Gastrocnemius medialis (tissue), 4 donors: Measurements from ENCODE around the gene GSK3B. TPM values are rescaled to one million over a fixed set of nuclear protein-coding genes. Genes with fewer than 3 reads are reported as not detected.

Experiments
- ATAC-seq, 2 donors: fragments of 150-250 bp; one replicate each; pipeline ENCODE4 v1.9.1; 2016
- DNase-seq, 2 donors: peaks; one replicate each; pipeline ENCODE4 v3.0.0-alpha.2; 2019
- H3K27ac ChIP-seq, 4 donors: fragments of 200-600 bp; sonication (generic); 1 replicate in 1 of 4; 2 replicates in 3 of 4; pipeline ENCODE4 v1.5.1; 2016 to 2018; ENCODE audit warnings: mild to moderate bottlenecking in 2 of 4, moderate library complexity in 1 of 4
- H3K27me3 ChIP-seq, 3 donors: fragments of 200-600 bp; sonication (generic) in 2 of 3; 1 replicate in 1 of 3; 2 replicates in 2 of 3; pipeline versions ENCODE4 v1.5.1 to v1.6.0; 2016 to 2019; ENCODE audit warnings: mild to moderate bottlenecking in 1 of 3, moderate library complexity in 1 of 3
- H3K36me3 ChIP-seq, 2 donors: fragments of 200-600 bp; sonication (generic) in 1 of 2; one replicate each; pipeline ENCODE4 v1.5.1; 2017 to 2018
- H3K4me1 ChIP-seq, 2 donors: fragments of 200-600 bp; sonication (generic) in 1 of 2; one replicate each; pipeline ENCODE4 v1.5.1; 2016 to 2017; ENCODE audit warnings: mild to moderate bottlenecking in 2 of 2
- H3K4me3 ChIP-seq, 4 donors: fragments of 200-600 bp; sonication (generic) in 3 of 4; 1 replicate in 1 of 4; 2 replicates in 3 of 4; pipeline ENCODE4 v1.5.1; 2016 to 2019; ENCODE audit warnings: mild to moderate bottlenecking in 2 of 4
- H3K9me3 ChIP-seq, 3 donors: fragments of 200-600 bp; sonication (generic) in 2 of 3; 1 replicate in 1 of 3; 2 replicates in 2 of 3; pipeline ENCODE4 v1.5.1; 2016 to 2019
- POLR2A ChIP-seq, 2 donors: fragments of 450-650 bp; IDR thresholded peaks; one replicate each; pipeline ENCODE4 v1.6.1; 2017; ENCODE audit warnings: antibody characterized with exemption in 2 of 2, mild to moderate bottlenecking in 2 of 2, moderate library complexity in 2 of 2
- in situ Hi-C, 4 donors: fragments of 200-750 bp; cut with MboI; loops; one replicate each; pipeline versions ENCODE4 v1.15.0 to v1.8.0; 2017; ENCODE audit warnings: low sequenced_read_pairs in 4 of 4
- intact Hi-C: fragments of 100-400 bp; cut with DNase I; formaldehyde crosslinking; loops from one replicate; pipeline ENCODE4 v1.15.1; 2023; ENCODE audit warnings: low total_unique reads
- total RNA-seq, 4 donors: library from RNA; depleted of rRNA; stranded (reverse); fragments of >200 nt; gene quantifications; one replicate each; pipeline versions ENCODE4 v1.1.0 to v1.2.3, GENCODE V29; 2016
- TF ChIP-seq, protein P1 (sequence below), 5 experiments: fragments of 450-650 bp in 3 of 5; fragments of 200-600 bp in 2 of 5; sonication (generic) in 2 of 5; IDR thresholded peaks in 4 of 5; conservative IDR thresholded peaks in 1 of 5; 1 replicate in 4 of 5; 2 replicates in 1 of 5; pipeline ENCODE4 v1.5.1; 2016 to 2019; ENCODE audit warnings: antibody characterized with exemption in 5 of 5, mild to moderate bottlenecking in 3 of 5, moderate library complexity in 3 of 5

Gene GSK3B
- total RNA-seq, 4 donors from 2014 or later: 30.7 to 47.4 (median 35.4) TPM

DNA sequence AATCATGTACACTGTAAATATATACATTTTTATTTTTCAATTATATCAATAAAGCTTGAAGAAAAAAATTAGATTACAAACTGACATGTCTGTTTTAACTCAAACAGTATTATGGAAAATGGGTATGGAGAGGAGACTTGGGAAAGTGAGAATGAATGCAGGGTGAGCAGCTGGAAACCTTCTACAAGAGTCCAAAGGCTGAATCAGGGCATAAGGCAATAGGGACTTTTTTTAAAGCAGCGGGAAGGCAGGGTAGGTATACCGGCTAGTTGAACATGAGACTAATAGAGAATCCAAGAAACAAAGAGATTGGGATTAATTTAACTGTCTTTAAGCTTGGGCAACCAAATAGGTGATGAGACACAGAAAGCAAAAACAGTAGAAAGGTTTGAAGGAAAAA lies 167.1 kb downstream of the GSK3B start:
- in situ Hi-C loops: no loop called here
- TF ChIP-seq, protein P1, sequence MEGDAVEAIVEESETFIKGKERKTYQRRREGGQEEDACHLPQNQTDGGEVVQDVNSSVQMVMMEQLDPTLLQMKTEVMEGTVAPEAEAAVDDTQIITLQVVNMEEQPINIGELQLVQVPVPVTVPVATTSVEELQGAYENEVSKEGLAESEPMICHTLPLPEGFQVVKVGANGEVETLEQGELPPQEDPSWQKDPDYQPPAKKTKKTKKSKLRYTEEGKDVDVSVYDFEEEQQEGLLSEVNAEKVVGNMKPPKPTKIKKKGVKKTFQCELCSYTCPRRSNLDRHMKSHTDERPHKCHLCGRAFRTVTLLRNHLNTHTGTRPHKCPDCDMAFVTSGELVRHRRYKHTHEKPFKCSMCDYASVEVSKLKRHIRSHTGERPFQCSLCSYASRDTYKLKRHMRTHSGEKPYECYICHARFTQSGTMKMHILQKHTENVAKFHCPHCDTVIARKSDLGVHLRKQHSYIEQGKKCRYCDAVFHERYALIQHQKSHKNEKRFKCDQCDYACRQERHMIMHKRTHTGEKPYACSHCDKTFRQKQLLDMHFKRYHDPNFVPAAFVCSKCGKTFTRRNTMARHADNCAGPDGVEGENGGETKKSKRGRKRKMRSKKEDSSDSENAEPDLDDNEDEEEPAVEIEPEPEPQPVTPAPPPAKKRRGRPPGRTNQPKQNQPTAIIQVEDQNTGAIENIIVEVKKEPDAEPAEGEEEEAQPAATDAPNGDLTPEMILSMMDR (IDR thresholded peaks at IDR 0.05 in 4 of 5, conservative IDR thresholded peaks at IDR 0.05 in 1 of 5): no peak
- TF ChIP-seq POLR2A (IDR thresholded peaks at IDR 0.05): no peak
- DNase-seq (no peak), ATAC-seq (no peak)
- Histone ChIP-seq H3K4me3 (no peak overlapping the region), H3K27me3 (no peaks in the 10 kb centered on the region), H3K27ac (no peak overlapping the region), H3K9me3 (no peaks in the 10 kb centered on the region), H3K36me3 (no peaks in the 10 kb centered on the region), H3K4me1 (peaks cover 12 to 17% of the 10 kb centered on the region in 2 donors)
- intact Hi-C loops: no loop called here

DNA sequence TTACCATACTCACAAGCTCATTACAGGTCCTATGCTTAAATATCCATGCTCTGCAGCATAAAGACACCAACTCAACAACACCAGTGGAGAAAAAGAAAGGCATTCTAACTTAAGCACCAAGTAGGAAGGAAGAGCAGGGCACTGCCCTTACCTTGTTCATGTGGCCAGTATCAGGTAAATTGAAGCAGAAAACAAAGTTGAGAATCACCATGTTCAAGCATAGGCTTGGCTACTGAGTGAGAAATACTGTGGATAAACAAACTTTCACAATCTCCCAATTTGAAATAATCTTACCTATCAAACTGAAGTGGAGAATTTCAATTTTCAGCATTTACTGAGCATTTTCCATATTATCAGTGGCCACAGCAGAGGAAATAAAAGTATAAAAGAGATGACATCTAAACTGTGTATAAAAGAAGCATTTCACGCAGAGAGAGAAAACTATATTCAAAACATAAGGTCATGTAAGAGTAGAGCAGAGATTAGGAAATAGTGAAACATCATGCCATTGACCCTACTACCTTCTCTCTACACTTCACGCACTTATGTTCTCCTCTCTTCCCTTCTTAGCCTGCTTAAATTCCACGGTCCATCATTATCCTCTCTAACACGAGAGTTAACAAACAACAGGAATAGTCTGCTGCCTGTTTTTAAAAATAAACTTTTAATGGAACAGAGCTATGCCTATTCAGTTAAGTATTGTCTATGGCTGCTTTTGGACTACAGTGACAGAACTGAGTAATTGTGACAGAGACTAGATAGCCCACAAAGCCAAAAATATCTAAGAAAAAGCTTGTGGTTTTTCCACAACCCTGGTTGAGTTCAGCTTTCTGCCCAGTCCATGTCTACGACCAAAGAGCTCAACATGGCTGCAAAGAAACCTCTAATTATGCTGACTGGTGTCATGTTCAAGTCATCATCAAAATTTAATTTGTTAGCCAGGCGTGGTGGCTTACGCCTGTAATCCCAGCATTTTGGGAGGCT lies 169.8 kb downstream of the GSK3B start:
- in situ Hi-C loops: no loop called here
- H3K4me3 ChIP-seq: no peak overlapping the region
- H3K36me3 ChIP-seq: peaks cover 0 to 4% of the 10 kb centered on the region in 2 donors
- H3K9me3 ChIP-seq: no peaks in the 10 kb centered on the region
- no peaks in the 10 kb centered on the region for H3K27me3 ChIP-seq
- H3K4me1 ChIP-seq: peaks cover 0 to 13% of the 10 kb centered on the region in 2 donors
- DNase-seq (no peak), ATAC-seq (peak in 1 of 2 donors; percentile 44)
- intact Hi-C loops: no loop called here
- TF ChIP-seq POLR2A (IDR thresholded peaks at IDR 0.05): no peak
- TF ChIP-seq, protein P1 (IDR thresholded peaks at IDR 0.05 in 4 of 5, conservative IDR thresholded peaks at IDR 0.05 in 1 of 5): no peak
- H3K27ac ChIP-seq: no peak overlapping the region

DNA sequence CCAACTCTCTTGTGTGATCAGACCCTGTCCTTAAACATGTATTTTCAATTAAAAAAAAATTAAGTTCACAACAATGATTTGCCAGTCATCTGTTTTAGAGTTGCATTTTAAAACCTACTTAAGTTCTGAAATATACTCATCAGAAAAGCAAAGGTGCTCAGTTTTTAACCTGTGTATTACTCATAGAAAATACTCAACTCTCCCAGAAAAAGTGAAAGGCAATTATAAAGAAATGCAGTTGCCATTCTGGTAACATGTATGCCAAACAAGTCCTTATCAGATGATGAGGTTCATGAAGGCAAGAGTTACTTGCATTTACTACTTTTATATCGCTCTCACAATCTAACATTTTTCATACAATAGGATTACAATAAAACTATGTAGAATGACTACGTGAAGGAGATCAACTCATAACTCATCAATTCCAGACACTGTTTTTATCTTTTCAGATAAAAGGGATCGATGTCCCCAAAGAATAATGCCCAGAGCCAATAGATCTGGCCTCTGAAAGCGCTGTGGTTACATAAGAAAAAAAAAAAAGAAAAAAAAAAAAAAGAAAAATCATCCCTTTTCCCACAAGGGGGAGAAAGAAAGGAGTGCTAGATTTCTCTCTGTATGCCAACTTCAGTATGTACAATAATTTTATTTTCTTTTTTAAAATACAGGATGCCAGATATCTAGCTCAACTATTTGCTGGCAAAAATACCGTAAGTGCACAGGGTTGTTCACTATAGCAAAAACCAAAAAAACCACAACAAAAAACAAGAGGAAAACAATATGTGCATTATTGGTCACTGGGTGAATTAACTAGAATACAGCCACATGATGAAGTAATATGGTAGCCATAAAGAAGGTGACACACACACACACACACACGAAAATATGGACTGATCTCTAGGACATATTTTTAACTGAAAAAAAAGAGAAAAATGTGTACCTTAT lies 175.0 kb downstream of the GSK3B start:
- H3K9me3 ChIP-seq: no peaks in the 10 kb centered on the region
- no peak overlapping the region for H3K4me3 ChIP-seq
- intact Hi-C loops: no loop called here
- H3K4me1 ChIP-seq: peaks cover 7 to 9% of the 10 kb centered on the region in 2 donors
- DNase-seq: no peak
- no peak for ATAC-seq
- H3K27me3 ChIP-seq: no peaks in the 10 kb centered on the region
- in situ Hi-C loops: no loop called here
- peaks cover 0 to 4% of the 10 kb centered on the region in 2 donors for H3K36me3 ChIP-seq
- TF ChIP-seq, protein P1 (IDR thresholded peaks at IDR 0.05 in 4 of 5, conservative IDR thresholded peaks at IDR 0.05 in 1 of 5): no peak
- TF ChIP-seq POLR2A (IDR thresholded peaks at IDR 0.05): no peak
- no peak overlapping the region for H3K27ac ChIP-seq

DNA sequence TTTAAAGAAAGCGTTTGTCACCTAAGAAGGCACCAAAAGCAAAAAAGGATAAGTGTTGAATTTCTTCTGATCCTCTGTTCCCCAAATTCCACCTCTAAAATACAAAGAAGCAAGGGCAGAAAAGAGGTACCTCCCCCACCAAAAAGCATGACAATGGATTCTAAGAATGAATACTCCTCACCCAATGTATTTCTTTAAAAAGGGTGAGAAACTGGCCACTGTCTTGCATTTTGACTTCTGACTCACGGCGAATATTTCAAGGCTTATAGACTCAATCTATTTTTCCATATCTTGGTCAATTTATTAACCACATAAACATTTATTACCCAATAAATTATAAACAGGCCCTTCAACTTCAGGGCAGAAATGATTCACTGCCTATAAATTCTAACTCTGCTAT lies 181.2 kb downstream of the GSK3B start:
- no peaks in the 10 kb centered on the region for H3K27me3 ChIP-seq
- DNase-seq (no peak), ATAC-seq (no peak)
- no peaks in the 10 kb centered on the region for H3K9me3 ChIP-seq
- TF ChIP-seq, protein P1 (IDR thresholded peaks at IDR 0.05 in 4 of 5, conservative IDR thresholded peaks at IDR 0.05 in 1 of 5): no peak
- TF ChIP-seq POLR2A (IDR thresholded peaks at IDR 0.05): no peak
- intact Hi-C loops (no loop called here), in situ Hi-C loops (no loop called here)
- no peak overlapping the region for H3K4me3 ChIP-seq
- no peak overlapping the region for H3K27ac ChIP-seq
- peaks cover 0 to 10% of the 10 kb centered on the region in 2 donors for H3K36me3 ChIP-seq
- peaks cover 0 to 13% of the 10 kb centered on the region in 2 donors for H3K4me1 ChIP-seq
